Transverse colon (tissue), 4 donors: ENCODE data around the gene PITPNM1. TPM values are rescaled to one million over a fixed set of nuclear protein-coding genes. Genes with fewer than 3 reads are reported as not detected.

ENCODE experiments used
- DNase-seq: peaks from one replicate; pipeline ENCODE4 v3.0.0-alpha.2; 2019
- H3K27ac ChIP-seq, 4 donors: fragments of 200-600 bp; sonication (generic); 2 replicates each; pipeline ENCODE4 v1.5.1; 2016 to 2018; ENCODE audit warnings: inconsistent platforms in 4 of 4
- H3K27me3 ChIP-seq: fragments of 200-600 bp; sonication (generic); 2 replicates; pipeline ENCODE4 v1.5.1; 2017; ENCODE audit warnings: inconsistent platforms
- H3K36me3 ChIP-seq, 4 donors: fragments of 200-600 bp; sonication (generic); 2 replicates each; pipeline ENCODE4 v1.5.1; 2017 to 2019; ENCODE audit warnings: inconsistent platforms in 4 of 4
- H3K4me1 ChIP-seq, 4 donors: fragments of 200-600 bp; sonication (generic); 2 replicates each; pipeline ENCODE4 v1.5.1; 2017 to 2020; ENCODE audit warnings: inconsistent platforms in 4 of 4
- H3K4me3 ChIP-seq, 4 donors: fragments of 200-600 bp; sonication (generic); 1 replicate in 1 of 4; 2 replicates in 3 of 4; pipeline versions ENCODE4 v1.5.1 to v1.6.1; 2017 to 2019; ENCODE audit warnings: inconsistent platforms in 4 of 4
- H3K9me3 ChIP-seq, 2 donors: fragments of 200-600 bp; sonication (generic); 2 replicates each; pipeline ENCODE4 v1.5.1; 2017 to 2019; ENCODE audit warnings: inconsistent platforms in 2 of 2
- EP300 ChIP-seq: sonication (generic); formaldehyde crosslinking; IDR thresholded peaks from one replicate; pipeline ENCODE4 v1.6.1; 2017; ENCODE audit warnings: antibody characterized with exemption, low read depth
- POLR2A ChIP-seq: fragments of 450-650 bp; IDR thresholded peaks from one replicate; pipeline ENCODE4 v1.6.1; 2016; ENCODE audit warnings: antibody characterized with exemption, mild to moderate bottlenecking, moderate library complexity
- POLR2AphosphoS5 ChIP-seq, 3 donors: sonication (generic); formaldehyde crosslinking; IDR thresholded peaks; one replicate each; pipeline ENCODE4 v1.6.1; 2016; ENCODE audit warnings: antibody characterized with exemption in 3 of 3
- WGBS, 2 donors: methylation state at CpG; one replicate each; pipeline ENCODE4 v1.1.5; 2018; ENCODE audit warnings: low coverage in 1 of 2; 5-methylcytosine and 5-hydroxymethylcytosine counted together
- in situ Hi-C, 4 donors: fragments of 200-750 bp; cut with MboI; loops; one replicate each; pipeline versions ENCODE4 v1.15.0 to v1.15.1; 2017; ENCODE audit warnings: low sequenced_read_pairs in 3 of 4, low pct_ligation_motif_present in 1 of 4, low pct_unique_long_range_greater_than_20kb in 1 of 4
- intact Hi-C: fragments of 100-400 bp; cut with DNase I; formaldehyde crosslinking; loops from one replicate; pipeline ENCODE4 v1.15.1; 2023; ENCODE audit warnings: low total_unique reads
- total RNA-seq, 4 donors: library from RNA; depleted of rRNA; stranded (reverse); fragments of >200 nt; gene quantifications; one replicate each; pipeline ENCODE4 v1.1.0, GENCODE V29; 2016
- TF ChIP-seq, protein P1 (sequence below), 5 experiments: fragments of 200-600 bp in 3 of 5; fragments of 450-650 bp in 2 of 5; sonication (generic) in 3 of 5; IDR thresholded peaks; 1 replicate in 2 of 5; 2 replicates in 3 of 5; pipeline ENCODE4 v1.5.1; 2016 to 2017; ENCODE audit warnings: antibody characterized with exemption in 5 of 5, inconsistent platforms in 3 of 5, mild to moderate bottlenecking in 2 of 5, moderate library complexity in 1 of 5

The PITPNM1 gene
- total RNA-seq, 4 donors from 2014 or later, result 23.5 to 451 (median 60.8) TPM

DNA sequence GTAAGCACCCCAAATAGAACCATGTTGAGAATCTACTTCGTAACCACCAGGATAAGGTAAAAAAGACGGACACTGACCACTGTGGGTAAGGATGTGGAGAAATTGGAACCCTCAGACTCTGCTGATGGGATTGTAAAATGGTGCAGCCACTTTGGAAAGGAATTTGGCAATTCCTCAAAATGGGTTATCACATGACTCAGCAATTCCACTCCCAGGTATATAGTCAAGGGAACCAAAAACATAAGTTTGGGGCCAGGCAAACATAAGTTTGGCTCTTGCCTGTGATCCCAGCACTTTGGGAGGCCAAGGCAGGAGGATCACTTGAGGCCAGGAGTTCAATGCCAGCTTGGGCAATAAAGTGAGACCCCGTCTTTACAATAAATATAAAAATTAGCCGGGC, 23.2 kb upstream of the PITPNM1 start:
- peaks cover 3 to 4% of the 10 kb centered on the region in 2 donors for H3K9me3 ChIP-seq
- WGBS, 2 donors, result 90 to 100% methylated on average over 2 to 4 of the region's 4 CpGs
- in situ Hi-C loops, result no loop called here
- H3K27me3 ChIP-seq, result no peaks in the 10 kb centered on the region
- H3K27ac ChIP-seq, result no peak overlapping the region
- peaks cover 0 to 22% (median 11%) of the 10 kb centered on the region in 4 donors for H3K4me1 ChIP-seq
- no peaks in the 10 kb centered on the region for H3K36me3 ChIP-seq
- TF ChIP-seq POLR2A, result no peak
- no peak for TF ChIP-seq EP300
- no peak for TF ChIP-seq POLR2AphosphoS5 (IDR thresholded peaks at IDR 0.05)
- TF ChIP-seq, protein P1, sequence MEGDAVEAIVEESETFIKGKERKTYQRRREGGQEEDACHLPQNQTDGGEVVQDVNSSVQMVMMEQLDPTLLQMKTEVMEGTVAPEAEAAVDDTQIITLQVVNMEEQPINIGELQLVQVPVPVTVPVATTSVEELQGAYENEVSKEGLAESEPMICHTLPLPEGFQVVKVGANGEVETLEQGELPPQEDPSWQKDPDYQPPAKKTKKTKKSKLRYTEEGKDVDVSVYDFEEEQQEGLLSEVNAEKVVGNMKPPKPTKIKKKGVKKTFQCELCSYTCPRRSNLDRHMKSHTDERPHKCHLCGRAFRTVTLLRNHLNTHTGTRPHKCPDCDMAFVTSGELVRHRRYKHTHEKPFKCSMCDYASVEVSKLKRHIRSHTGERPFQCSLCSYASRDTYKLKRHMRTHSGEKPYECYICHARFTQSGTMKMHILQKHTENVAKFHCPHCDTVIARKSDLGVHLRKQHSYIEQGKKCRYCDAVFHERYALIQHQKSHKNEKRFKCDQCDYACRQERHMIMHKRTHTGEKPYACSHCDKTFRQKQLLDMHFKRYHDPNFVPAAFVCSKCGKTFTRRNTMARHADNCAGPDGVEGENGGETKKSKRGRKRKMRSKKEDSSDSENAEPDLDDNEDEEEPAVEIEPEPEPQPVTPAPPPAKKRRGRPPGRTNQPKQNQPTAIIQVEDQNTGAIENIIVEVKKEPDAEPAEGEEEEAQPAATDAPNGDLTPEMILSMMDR (IDR thresholded peaks at IDR 0.05), result no peak
- no peak overlapping the region for H3K4me3 ChIP-seq
- intact Hi-C loops, result no loop called here
- DNase-seq, result no peak

DNA sequence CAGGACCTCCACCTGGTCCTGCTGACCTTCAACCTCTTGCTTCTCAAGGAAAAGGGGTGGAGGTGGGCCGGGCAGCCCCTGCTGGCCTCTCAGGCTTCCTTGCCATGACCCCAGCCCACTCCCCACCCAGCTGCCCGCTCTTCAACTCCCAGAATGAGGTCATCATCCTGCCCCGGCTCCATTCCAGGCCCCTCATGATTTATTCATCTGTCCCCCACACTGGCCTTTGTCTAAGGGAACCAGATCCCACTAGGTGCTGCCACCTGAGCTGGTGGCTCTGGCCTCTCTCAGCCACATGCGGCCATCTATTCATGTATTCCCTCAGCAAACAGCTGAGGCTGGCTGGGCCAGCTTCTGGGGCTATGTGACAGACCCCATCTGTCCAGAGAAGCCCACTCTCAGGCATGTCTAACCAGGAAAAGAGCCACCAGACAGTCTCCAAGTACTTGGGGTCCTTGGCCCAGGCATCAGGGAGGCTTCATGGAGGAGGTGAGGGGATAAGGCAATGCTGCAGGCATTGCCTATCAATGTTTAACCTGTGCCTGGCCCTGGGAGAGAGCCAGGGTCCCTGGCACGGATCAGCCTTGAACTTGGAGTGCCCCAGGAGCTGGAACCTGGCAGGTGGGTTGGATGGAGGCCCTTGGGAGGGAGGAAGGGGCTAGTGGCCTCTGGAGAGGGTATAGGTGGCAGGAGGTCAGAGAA, 20.3 kb upstream of the PITPNM1 start:
- WGBS, 2 donors, result 75% methylated on average over 5 of the region's 5 CpGs; no CpG with 5 or more reads in 1 of the 2 donors
- Histone ChIP-seq H3K36me3 (no peaks in the 10 kb centered on the region), H3K27me3 (no peaks in the 10 kb centered on the region), H3K9me3 (no peaks in the 10 kb centered on the region), H3K4me1 (peaks cover 0 to 22% (median 12%) of the 10 kb centered on the region in 4 donors), H3K27ac (peak overlapping the region; percentile 16 to 77 (median 65)), H3K4me3 (no peak overlapping the region)
- intact Hi-C loops, result no loop called here
- DNase-seq, result no peak
- in situ Hi-C loops, result no loop called here
- TF ChIP-seq POLR2AphosphoS5 (IDR thresholded peaks at IDR 0.05) (no peak), EP300 (no peak), POLR2A (no peak)
- TF ChIP-seq, protein P1 (IDR thresholded peaks at IDR 0.05), result no peak

GRCh38 chr11:67524480-67524808, 19.3 kb upstream of the PITPNM1 start:
- H3K9me3 ChIP-seq, result no peaks in the 10 kb centered on the region
- H3K36me3 ChIP-seq, result no peaks in the 10 kb centered on the region
- in situ Hi-C loops, result no loop called here
- WGBS, 2 donors, result 80 to 100% methylated on average over 2 to 9 of the region's 9 CpGs
- H3K27ac ChIP-seq, result no peak overlapping the region
- no peak for DNase-seq
- no peak overlapping the region for H3K4me3 ChIP-seq
- intact Hi-C loops, result no loop called here
- TF ChIP-seq, protein P1 (IDR thresholded peaks at IDR 0.05), result no peak
- TF ChIP-seq POLR2A (no peak), POLR2AphosphoS5 (IDR thresholded peaks at IDR 0.05) (no peak), EP300 (no peak)
- peaks cover 0 to 22% (median 12%) of the 10 kb centered on the region in 4 donors for H3K4me1 ChIP-seq
- no peaks in the 10 kb centered on the region for H3K27me3 ChIP-seq

- Histone ChIP-seq H3K27me3 (no peaks in the 10 kb centered on the region), H3K27ac (no peak overlapping the region), H3K9me3 (no peaks in the 10 kb centered on the region), H3K4me3 (no peak overlapping the region), H3K4me1 (peaks cover 0 to 22% (median 12%) of the 10 kb centered on the region in 4 donors), H3K36me3 (no peaks in the 10 kb centered on the region)
- intact Hi-C loops, result no loop called here
- in situ Hi-C loops, result no loop called here
- WGBS, 2 donors, result 74% methylated on average over 22 of the region's 25 CpGs; no CpG with 5 or more reads in 1 of the 2 donors
- TF ChIP-seq, protein P1 (IDR thresholded peaks at IDR 0.05), result no peak
- TF ChIP-seq EP300, result no peak
- no peak for TF ChIP-seq POLR2AphosphoS5 (IDR thresholded peaks at IDR 0.05)
- TF ChIP-seq POLR2A, result no peak
- peak; percentile 52 for DNase-seq
Measured at GRCh38 chr11:67523556-67524479, 18.7 kb upstream of the PITPNM1 start.
